B cell (primary cell): Measurements from ENCODE around the gene LMLN. TPM values are rescaled to one million over a fixed set of nuclear protein-coding genes. Genes with fewer than 3 reads are reported as not detected.
A peak's percentile ranks its signal among the peaks of the same experiment; 100 is the strongest.
"Not testable (repeated sequence)": the region's sequence is repeated elsewhere in the genome, so short reads cannot be mapped to it uniquely, and the experiment has no call there.

Source experiments
- ATAC-seq: fragments of 200-7000 bp; cut with Tn5 transposase; one replicate; pipeline ENCODE4 v1.10.0; 2021; ENCODE audit warnings: low read depth, mild to moderate bottlenecking, moderate number of reproducible peaks, moderate library complexity
- CTCF ChIA-PET: fragments of 350-600 bp; sonication (Branson Sonifier 250); formaldehyde crosslinking; loops from one replicate; lab custom pipeline; 2021; ENCODE audit warnings: antibody characterized with exemption, inconsistent platforms; lab: Charles Lee
- POLR2A ChIA-PET: fragments of 350-600 bp; sonication (Branson Sonifier 250); formaldehyde crosslinking; loops from one replicate; lab custom pipeline; 2021; ENCODE audit warnings: antibody characterized with exemption; lab: Charles Lee
- DNase-seq: peaks from one replicate; pipeline ENCODE4 v3.0.0; 2013
- H2AFZ ChIP-seq: 2 replicates; pipeline ENCODE4 v1.6.1; 2012; ENCODE audit warnings: mild to moderate bottlenecking, low read depth, low read length; ENCODE audit not compliant: insufficient read depth, poor library complexity, severe bottlenecking
- H3K27ac ChIP-seq, 2 donors: 1 replicate in 1 of 2; 2 replicates in 1 of 2; pipeline ENCODE4 v1.5.1; 2012 to 2013; ENCODE audit warnings: low read length in 2 of 2, mild to moderate bottlenecking in 2 of 2, moderate library complexity in 1 of 2
- H3K27me3 ChIP-seq, 4 experiments: fragments of 200-600 bp in 1 of 4; sonication (generic) in 1 of 4; replicated peaks in 1 of 4; 1 replicate in 2 of 4; 2 replicates in 2 of 4; pipeline versions ENCODE4 v1.6.1 to v1.7.0; 2013 to 2016; ENCODE audit warnings: low read length in 3 of 4, mild to moderate bottlenecking in 2 of 4, mixed read lengths in 1 of 4, moderate library complexity in 1 of 4; ENCODE audit not compliant: insufficient read depth in 4 of 4, control insufficient read depth in 3 of 4; ENCODE audit errors: control extremely low read depth in 1 of 4
- H3K36me3 ChIP-seq, 2 experiments: replicated peaks in 1 of 2; 1 replicate in 1 of 2; 2 replicates in 1 of 2; pipeline versions ENCODE4 v1.6.1 to v1.7.1; 2013; ENCODE audit warnings: low read length in 1 of 2; ENCODE audit not compliant: insufficient read depth in 2 of 2, control insufficient read depth in 1 of 2; ENCODE audit errors: control extremely low read depth in 1 of 2, extremely low read depth in 1 of 2
- H3K4me1 ChIP-seq, 2 donors: fragments of 200-600 bp in 1 of 2; sonication (generic) in 1 of 2; 1 replicate in 1 of 2; 2 replicates in 1 of 2; pipeline versions ENCODE4 v1.5.1 to v1.6.1; 2013 to 2017; ENCODE audit warnings: low read length in 2 of 2; ENCODE audit not compliant: control insufficient read depth in 2 of 2, insufficient read depth in 2 of 2
- H3K4me2 ChIP-seq: replicated peaks from 2 replicates; pipeline ENCODE3; 2012; ENCODE audit warnings: mild to moderate bottlenecking, low read depth, low read length; ENCODE audit not compliant: poor library complexity, severe bottlenecking
- H3K4me3 ChIP-seq, 5 experiments: fragments of 200-600 bp in 1 of 5; sonication (generic) in 1 of 5; 1 replicate in 3 of 5; 2 replicates in 2 of 5; pipeline versions ENCODE4 v1.5.1 to v1.7.0; 2011 to 2016; ENCODE audit warnings: low read length in 4 of 5, mild to moderate bottlenecking in 4 of 5, low read depth in 2 of 5, control low read depth in 1 of 5, moderate library complexity in 1 of 5; ENCODE audit not compliant: insufficient read depth in 1 of 5; ENCODE audit errors: control extremely low read depth in 1 of 5, extremely low read depth in 1 of 5
- H3K79me2 ChIP-seq: fragments of 200-600 bp; sonication (generic); one replicate; pipeline ENCODE4 v1.6.0; 2016; ENCODE audit warnings: low read length; ENCODE audit not compliant: control insufficient read depth, insufficient read depth
- H3K9ac ChIP-seq: fragments of 200-600 bp; sonication (generic); 2 replicates; pipeline ENCODE4 v1.6.1; 2017; ENCODE audit warnings: mild to moderate bottlenecking, low read length, moderate library complexity
- H3K9me3 ChIP-seq, 3 donors: one replicate each; pipeline versions ENCODE4 v1.6.1 to v1.7.1; 2013; ENCODE audit warnings: low read length in 2 of 3; ENCODE audit not compliant: control insufficient read depth in 2 of 3, insufficient read depth in 1 of 3; ENCODE audit errors: control extremely low read depth in 1 of 3
- H4K20me1 ChIP-seq: 2 replicates; pipeline ENCODE4 v1.6.0; 2012; ENCODE audit warnings: mild to moderate bottlenecking, low read length; ENCODE audit not compliant: insufficient read depth, control insufficient read depth, poor library complexity, severe bottlenecking
- H3K27ac Mint-ChIP-seq: one replicate; pipeline ENCODE4 v1.8.0; 2021; ENCODE audit warnings: mixed read lengths
- H3K27me3 Mint-ChIP-seq: one replicate; pipeline ENCODE4 v1.8.0; 2021; ENCODE audit warnings: mixed read lengths
- H3K4me1 Mint-ChIP-seq: one replicate; pipeline ENCODE4 v1.8.0; 2021; ENCODE audit warnings: mixed read lengths
- H3K4me3 Mint-ChIP-seq: one replicate; pipeline ENCODE4 v1.8.0; 2021; ENCODE audit warnings: mixed read lengths
- H3K9me3 Mint-ChIP-seq: one replicate; pipeline ENCODE4 v1.8.0; 2022; ENCODE audit warnings: mixed read lengths; ENCODE audit not compliant: insufficient read depth
- EZH2 ChIP-seq: IDR thresholded peaks from 2 replicates; pipeline ENCODE4 v1.6.1; 2012; ENCODE audit warnings: borderline replicate concordance, low read depth, mild to moderate bottlenecking, moderate library complexity, low read length; ENCODE audit not compliant: insufficient read depth, poor library complexity, severe bottlenecking
- WGBS: methylation state at CpG from one replicate; pipeline ENCODE4 v1.1.5; 2013; ENCODE audit warnings: missing lambda C conversion rate; ENCODE audit not compliant: insufficient coverage; 5-methylcytosine and 5-hydroxymethylcytosine counted together
- intact Hi-C: fragments of 100-400 bp; cut with micrococcal nuclease; formaldehyde crosslinking; loops from one replicate; pipeline ENCODE4 v1.10.0; 2022
- polyA plus RNA-seq: library from polyadenylated mRNA; depleted of rRNA; stranded (reverse); fragments of >200 nt; gene quantifications from 2 replicates; pipeline ENCODE4 v1.2.3, GENCODE V29; 2012
- total RNA-seq, 2 donors: library from RNA; stranded (reverse); fragments of 120-200 nt in 1 of 2; gene quantifications; 1 replicate in 1 of 2; 2 replicates in 1 of 2; pipeline versions ENCODE4 v1.2.3 to v1.2.4, GENCODE V29; 2013 to 2022
- TF ChIP-seq, protein P1 (sequence below): fragments of 200-600 bp; IDR thresholded peaks from one replicate; pipeline ENCODE4 v1.8.0; 2022; ENCODE audit warnings: antibody characterized with exemption, mild to moderate bottlenecking

Gene LMLN
- total and polyA plus RNA-seq, 2 donors (not counting 1 experiment from before 2014, with no cell fraction given), result 1.4 to 6.7 TPM

- intact Hi-C loops, result loop anchor here (1.0 to 10.0 kb wide), 2 partner anchors 14 to 177 kb away; no protein-coding TSS in a partner anchor
- Histone ChIP-seq H3K27ac (no peak overlapping the region), H2AFZ (peak overlapping the region; percentile 90), H3K4me1 (peaks cover 16 to 19% of the 10 kb centered on the region in 2 donors), H3K9me3 (peaks cover 3 to 11% (median 5%) of the 10 kb centered on the region in 3 donors), H3K27me3 (peaks cover 0 to 37% (median 19%) of the 10 kb centered on the region in 4 experiments), H3K79me2 (no peaks in the 10 kb centered on the region), H3K9ac (peak overlapping the region; percentile 83), H3K36me3 (no peaks in the 10 kb centered on the region), H3K4me2 (peak overlapping the region; percentile 99), H3K4me3 (peak overlapping the region in 3 of 5 experiments; percentile 60 to 92 (median 82)), H4K20me1 (no peaks in the 10 kb centered on the region)
- Mint-ChIP-seq H3K4me1 (peaks cover 13% of the 10 kb centered on the region), H3K4me3 (peak overlapping the region; percentile 61), H3K27me3 (peaks cover 40% of the 10 kb centered on the region), H3K27ac (no peak overlapping the region), H3K9me3 (peaks cover 2% of the 10 kb centered on the region)
- 30% methylated on average over 33 of the region's 33 CpGs for WGBS
- TF ChIP-seq, protein P1, sequence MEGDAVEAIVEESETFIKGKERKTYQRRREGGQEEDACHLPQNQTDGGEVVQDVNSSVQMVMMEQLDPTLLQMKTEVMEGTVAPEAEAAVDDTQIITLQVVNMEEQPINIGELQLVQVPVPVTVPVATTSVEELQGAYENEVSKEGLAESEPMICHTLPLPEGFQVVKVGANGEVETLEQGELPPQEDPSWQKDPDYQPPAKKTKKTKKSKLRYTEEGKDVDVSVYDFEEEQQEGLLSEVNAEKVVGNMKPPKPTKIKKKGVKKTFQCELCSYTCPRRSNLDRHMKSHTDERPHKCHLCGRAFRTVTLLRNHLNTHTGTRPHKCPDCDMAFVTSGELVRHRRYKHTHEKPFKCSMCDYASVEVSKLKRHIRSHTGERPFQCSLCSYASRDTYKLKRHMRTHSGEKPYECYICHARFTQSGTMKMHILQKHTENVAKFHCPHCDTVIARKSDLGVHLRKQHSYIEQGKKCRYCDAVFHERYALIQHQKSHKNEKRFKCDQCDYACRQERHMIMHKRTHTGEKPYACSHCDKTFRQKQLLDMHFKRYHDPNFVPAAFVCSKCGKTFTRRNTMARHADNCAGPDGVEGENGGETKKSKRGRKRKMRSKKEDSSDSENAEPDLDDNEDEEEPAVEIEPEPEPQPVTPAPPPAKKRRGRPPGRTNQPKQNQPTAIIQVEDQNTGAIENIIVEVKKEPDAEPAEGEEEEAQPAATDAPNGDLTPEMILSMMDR, result no peak
- no peak for TF ChIP-seq EZH2
- ATAC-seq (no peak), DNase-seq (no peak)
- POLR2A ChIA-PET, result interaction anchor here (0.8 to 1.3 kb wide), 2 partner anchors 12 to 14 kb away, joined by 3 read pairs; no protein-coding TSS in a partner anchor
- CTCF ChIA-PET, result interaction anchor here (1.3 to 3.3 kb wide), 7 partner anchors 10 to 131 kb away, joined by 6 to 58 read pairs (median 15); partner anchors contain the start of gene RPL35A
Measured at GRCh38 chr3:198081421-198081844, 121.4 kb downstream of the LMLN start.

DNA sequence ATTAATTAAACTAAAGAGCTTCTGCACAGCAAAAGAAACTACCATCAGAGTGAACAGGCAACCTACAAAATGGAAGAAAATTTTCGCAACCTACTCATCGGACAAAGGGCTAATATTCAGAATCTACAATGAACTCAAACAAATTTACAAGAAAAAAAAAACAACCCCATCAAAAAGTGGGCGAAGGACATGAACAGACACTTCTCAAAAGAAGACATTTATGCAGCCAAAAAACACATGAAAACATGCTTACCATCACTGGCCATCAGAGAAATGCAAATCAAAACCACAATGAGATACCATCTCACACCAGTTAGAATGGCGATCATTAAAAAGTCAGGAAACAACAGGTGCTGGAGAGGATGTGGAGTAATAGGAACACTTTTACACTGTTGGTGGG lies 122.2 kb downstream of the LMLN start:
- H3K9ac ChIP-seq, H2AFZ ChIP-seq, H3K4me2 ChIP-seq, H3K36me3 ChIP-seq, POLR2A ChIA-PET, H3K27ac ChIP-seq, H3K27ac Mint-ChIP-seq, H3K79me2 ChIP-seq, H3K4me3 ChIP-seq, H4K20me1 ChIP-seq, DNase-seq, H3K9me3 Mint-ChIP-seq, ATAC-seq: not testable (repeated sequence)
- CTCF ChIA-PET, result interaction anchor here (3.3 kb wide), 1 partner anchor 16 kb away, joined by 58 read pairs; no protein-coding TSS in a partner anchor
- H3K27me3 ChIP-seq, result peaks cover 0 to 31% (median 22%) of the 10 kb centered on the region in 4 experiments
- peaks cover 13% of the 10 kb centered on the region for H3K4me1 Mint-ChIP-seq
- peaks cover 39% of the 10 kb centered on the region for H3K27me3 Mint-ChIP-seq
- H3K9me3 ChIP-seq, result peaks cover 1 to 11% (median 5%) of the 10 kb centered on the region in 3 donors
- WGBS, result no CpG with 5 or more reads among the region's 4 CpGs
- H3K4me3 Mint-ChIP-seq, result peak overlapping the region; percentile 61
- peaks cover 16 to 19% of the 10 kb centered on the region in 2 donors for H3K4me1 ChIP-seq
- intact Hi-C loops, result loop anchor here (10.0 kb wide), 1 partner anchor 177 kb away; no protein-coding TSS in a partner anchor
